GM12878 (cell line): ENCODE data around the gene RPL38. TPM values are rescaled to one million over a fixed set of nuclear protein-coding genes. Genes with fewer than 3 reads are reported as not detected.

ENCODE experiments used
- ATAC-seq: fragments of 200-7000 bp; cut with Tn5 transposase; 3 replicates; pipeline ENCODE4 v1.9.1; 2020; ENCODE audit warnings: mild to moderate bottlenecking, moderate library complexity
- BruUV-seq: library from RNA; stranded (reverse); fragments of 400-500 nt; replicated peaks from 2 replicates; lab custom pipeline; 2021; lab: Mats Ljungman, UMichigan
- CTCF ChIA-PET: fragments of 300-600 bp; sonication (Branson Sonifier 250); formaldehyde crosslinking; extraction: SDS; loops from one replicate; lab custom pipeline; 2021; ENCODE audit warnings: inconsistent platforms; lab: Yijun Ruan, JAX
- POLR2A ChIA-PET: fragments of 350-600 bp; formaldehyde crosslinking; extraction: SDS; loops from one replicate; lab custom pipeline; 2021; ENCODE audit warnings: inconsistent platforms; lab: Charles Lee
- RAD21 ChIA-PET: fragments of 300-600 bp; sonication (Branson Sonifier 250); formaldehyde crosslinking; loops from one replicate; lab custom pipeline; 2023; ENCODE audit warnings: antibody characterized with exemption; ENCODE audit not compliant: unreplicated experiment; lab: Charles Lee
- SMC1A ChIA-PET: fragments of 300-600 bp; sonication (Branson Sonifier 250); formaldehyde crosslinking; loops from one replicate; lab custom pipeline; 2023; ENCODE audit not compliant: unreplicated experiment, uncharacterized antibody; lab: Charles Lee
- DNase-seq: peaks from one replicate; pipeline ENCODE4 v3.0.0-alpha.2; 2011; ENCODE audit warnings: low read depth, low spot score
- FAIRE-seq: peaks from 3 replicates; lab custom pipeline; 2011; peaks lifted over from hg19 to GRCh38; lab: Jason Lieb, UNC
- H2AFZ ChIP-seq: 2 replicates; pipeline ENCODE4 v1.6.0; 2011; ENCODE audit warnings: low read depth, low read length, control low read depth; ENCODE audit not compliant: control insufficient read depth
- H3K27ac ChIP-seq: 2 replicates; pipeline ENCODE4 v1.5.1; 2011; ENCODE audit warnings: control low read depth; ENCODE audit not compliant: control insufficient read depth, insufficient read depth
- H3K27me3 ChIP-seq, 2 experiments: replicated peaks in 1 of 2; 2 replicates each; pipeline versions ENCODE4 v1.6.0 to v1.6.1; 2011; ENCODE audit warnings: low read length in 1 of 2; ENCODE audit not compliant: control insufficient read depth in 2 of 2, insufficient read depth in 2 of 2
- H3K36me3 ChIP-seq, 2 experiments: 2 replicates each; pipeline ENCODE4 v1.5.1; 2011; ENCODE audit warnings: low read length in 1 of 2; ENCODE audit not compliant: control insufficient read depth in 2 of 2, insufficient read depth in 2 of 2
- H3K4me1 ChIP-seq: 2 replicates; pipeline ENCODE4 v1.6.1; 2011; ENCODE audit warnings: mild to moderate bottlenecking, low read length, moderate library complexity, mixed read lengths; ENCODE audit not compliant: control insufficient read depth, insufficient read depth
- H3K4me2 ChIP-seq: 2 replicates; pipeline ENCODE4 v1.6.0; 2011; ENCODE audit warnings: control low read depth; ENCODE audit not compliant: control insufficient read depth, insufficient read depth
- H3K4me3 ChIP-seq: fragments of 200-600 bp; sonication (generic); 2 replicates; pipeline ENCODE4 v1.5.1; 2016
- H3K79me2 ChIP-seq: 2 replicates; pipeline ENCODE4 v1.6.0; 2011; ENCODE audit warnings: low read length; ENCODE audit not compliant: control insufficient read depth, insufficient read depth
- H3K9ac ChIP-seq: 2 replicates; pipeline ENCODE4 v1.8.0; 2011; ENCODE audit warnings: low read length, control low read depth, mixed read lengths; ENCODE audit not compliant: control insufficient read depth, insufficient read depth
- H3K9me3 ChIP-seq: replicated peaks from 3 replicates; pipeline ENCODE4 v1.5.1; 2011; ENCODE audit warnings: mild to moderate bottlenecking, low read length; ENCODE audit not compliant: control insufficient read depth, insufficient read depth
- H4K20me1 ChIP-seq: 2 replicates; pipeline ENCODE4 v1.6.0; 2011; ENCODE audit not compliant: control insufficient read depth, insufficient read depth
- BCL3 ChIP-seq: IDR thresholded peaks from 2 replicates; pipeline ENCODE4 v1.6.1; 2011; ENCODE audit warnings: borderline replicate concordance, low read depth, mild to moderate bottlenecking, moderate library complexity, low read length; ENCODE audit not compliant: insufficient read depth, poor library complexity, severe bottlenecking
- BMI1 ChIP-seq: fragments of 450-650 bp; IDR thresholded peaks from 2 replicates; pipeline ENCODE4 v1.6.1; 2016; ENCODE audit warnings: mild to moderate bottlenecking, moderate library complexity, borderline replicate concordance
- HDGF ChIP-seq: fragments of 450-650 bp; IDR thresholded peaks from 2 replicates; pipeline ENCODE4 v1.6.1; 2016; ENCODE audit warnings: antibody characterized with exemption
- MLLT1 ChIP-seq: fragments of 450-650 bp; IDR thresholded peaks from 2 replicates; pipeline ENCODE4 v1.6.1; 2016; ENCODE audit warnings: mild to moderate bottlenecking
- NFIC ChIP-seq: IDR thresholded peaks from 2 replicates; pipeline ENCODE4 v1.6.1; 2012; ENCODE audit warnings: low read depth, mild to moderate bottlenecking, inconsistent platforms, low read length, moderate library complexity
- WGBS: methylation state at CpG from one replicate; pipeline ENCODE4 v1.1.6; 2016; ENCODE audit warnings: low lambda C conversion rate; ENCODE audit not compliant: insufficient replicate concordance, insufficient coverage; ENCODE audit errors: missing lambda C conversion rate; 5-methylcytosine and 5-hydroxymethylcytosine counted together
- in situ Hi-C: fragments of 300-500 bp; cut with MboI; formaldehyde crosslinking; loops from 9 replicates; pipeline ENCODE4 v1.14.3; 2018; ENCODE audit warnings: mixed read lengths
- intact Hi-C: fragments of 100-400 bp; cut with micrococcal nuclease; formaldehyde crosslinking; loops from one replicate; pipeline ENCODE4 v1.14.2; 2022; ENCODE audit not compliant: unreplicated experiment
- polyA plus RNA-seq, 11 experiments: library from polyadenylated mRNA; depleted of rRNA in 4 of 11; unstranded in 6 of 11; stranded (reverse) in 5 of 11; fragments of >200 nt; fragmentation: Nextera tagmentation in 4 of 11; fragmentation: Illumina TruSeq in 1 of 11; extraction: Ambion mirVana in 4 of 11; extraction: Trizol in 1 of 11; gene quantifications; 1 replicate in 1 of 11; 2 replicates in 10 of 11; pipeline versions ENCODE4 v1.2.1 to v1.2.3, GENCODE V29; 2011 to 2016; ENCODE audit warnings: inconsistent platforms in 2 of 11, missing spikeins in 2 of 11, low read depth in 1 of 11
- total RNA-seq, 4 experiments: library from RNA; depleted of rRNA in 3 of 4; stranded (reverse); fragments of >200 nt in 3 of 4; fragmentation: Illumina TruSeq in 1 of 4; extraction: Trizol in 1 of 4; gene quantifications; 2 replicates each; pipeline versions ENCODE4 v1.2.1 to v1.2.3, GENCODE V29; 2013 to 2021

The RPL38 gene
- total and polyA plus RNA-seq, 10 of the 15 experiments (the other 5 are each of a cell fraction or from before 2014, with no cell fraction given): 1,318 to 4,938 (median 2,673) TPM

GRCh38 chr17:74251051-74251450 is 47.6 kb downstream of the RPL38 start:
- H3K4me2 ChIP-seq: no peak overlapping the region
- RAD21 ChIA-PET: no interaction called here
- intact Hi-C loops: no loop called here
- no peak for FAIRE-seq
- H3K36me3 ChIP-seq: peaks cover 0 to 7% of the 10 kb centered on the region in 2 experiments; a peak in 2 of 4 replicates
- CTCF ChIA-PET: no interaction called here
- SMC1A ChIA-PET: interaction anchor here (0.7 kb wide), 1 partner anchor 540 kb away, joined by 3 read pairs; no protein-coding TSS in a partner anchor
- 64% methylated on average over 8 of the region's 8 CpGs for whole genome bisulfite sequencing
- peak; percentile 64 for TF ChIP-seq BCL3
- TF ChIP-seq HDGF: 0 out of 2 replicates have a peak, but pooled peaks have one; percentile 48
- no peak for TF ChIP-seq BMI1
- no peak for TF ChIP-seq NFIC
- TF ChIP-seq MLLT1: no peak
- in situ Hi-C loops: no loop called here
- no peaks in the 10 kb centered on the region for H4K20me1 ChIP-seq
- no peaks in the 10 kb centered on the region for H3K79me2 ChIP-seq
- H3K9me3 ChIP-seq: no peaks in the 10 kb centered on the region; the same call in 2 of the 3 replicates
- BruUV-seq: no TSS peak
- POLR2A ChIA-PET: interaction anchor here (0.6 kb wide), 1 partner anchor 12 kb away, joined by 3 read pairs; no protein-coding TSS in a partner anchor
- H3K9ac ChIP-seq: no peak overlapping the region
- H3K27ac ChIP-seq: no peak overlapping the region
- DNase-seq: no peak
- H3K4me3 ChIP-seq: no peak overlapping the region
- H3K27me3 ChIP-seq: no peaks in the 10 kb centered on the region
- no peak for ATAC-seq
- H2AFZ ChIP-seq: no peak overlapping the region
- no peaks in the 10 kb centered on the region for H3K4me1 ChIP-seq
